DMS79 treated with DMSO at 0.1 percent for 48 hours (cell line): ENCODE results near the gene SF3A2.
"Not testable (repeated sequence)": the region's sequence is repeated elsewhere in the genome, so short reads cannot be mapped to it uniquely, and the experiment has no call there.

Experiments
- DNase-seq: peaks from one replicate; lab custom pipeline; 2025; lab: John Stamatoyannopoulos, UW

The SF3A2 gene, protein sequence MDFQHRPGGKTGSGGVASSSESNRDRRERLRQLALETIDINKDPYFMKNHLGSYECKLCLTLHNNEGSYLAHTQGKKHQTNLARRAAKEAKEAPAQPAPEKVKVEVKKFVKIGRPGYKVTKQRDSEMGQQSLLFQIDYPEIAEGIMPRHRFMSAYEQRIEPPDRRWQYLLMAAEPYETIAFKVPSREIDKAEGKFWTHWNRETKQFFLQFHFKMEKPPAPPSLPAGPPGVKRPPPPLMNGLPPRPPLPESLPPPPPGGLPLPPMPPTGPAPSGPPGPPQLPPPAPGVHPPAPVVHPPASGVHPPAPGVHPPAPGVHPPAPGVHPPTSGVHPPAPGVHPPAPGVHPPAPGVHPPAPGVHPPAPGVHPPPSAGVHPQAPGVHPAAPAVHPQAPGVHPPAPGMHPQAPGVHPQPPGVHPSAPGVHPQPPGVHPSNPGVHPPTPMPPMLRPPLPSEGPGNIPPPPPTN

DNA sequence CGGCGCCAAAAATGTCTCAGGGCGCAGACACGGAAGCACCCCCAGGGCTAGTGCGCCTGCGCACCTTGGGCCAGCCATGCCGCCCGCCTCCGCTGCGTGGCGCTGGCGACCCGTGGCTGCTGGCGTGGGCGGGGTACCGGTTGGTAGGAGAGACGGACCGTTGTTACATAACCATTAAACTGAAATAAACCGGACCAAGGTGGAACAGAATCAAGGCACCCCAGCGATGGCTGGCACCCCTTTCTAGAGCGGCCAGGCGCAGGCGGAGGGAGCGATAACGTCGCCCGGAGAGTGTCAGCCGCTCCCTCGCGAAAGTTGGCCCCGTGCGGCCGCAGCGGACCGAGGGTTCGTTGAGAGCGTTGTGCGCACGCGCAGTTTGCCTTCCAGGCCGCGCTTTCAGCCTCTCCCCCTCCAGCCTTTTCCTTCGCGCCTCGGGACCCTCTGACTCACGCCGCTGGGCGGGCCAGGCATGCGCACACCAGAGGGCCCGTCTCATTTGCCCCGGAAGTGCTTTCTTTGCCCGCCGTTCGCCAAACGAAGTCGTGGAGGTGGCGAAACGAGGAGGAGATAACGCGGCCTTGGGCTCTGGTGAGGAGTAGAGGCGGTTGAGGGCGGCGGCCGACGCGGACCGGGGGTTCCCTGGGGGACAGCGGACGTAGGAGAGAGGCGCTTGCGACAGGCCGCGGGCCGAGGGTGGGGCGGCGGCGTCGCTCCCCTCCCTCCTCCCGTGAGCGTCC, at the start of gene SF3A2, which contains the start of gene PLEKHJ1:
Gene SF3A2 (plus strand): TSS at position 511 of the 737 bp plus-strand sequence. CDS start 6,595 bp downstream, outside the sequence.
Gene PLEKHJ1 (minus strand): TSS at position 16 of the 737 bp plus-strand sequence. CDS start 81 bp downstream, outside the sequence.
- DNase-seq, result peak; percentile 97

DNA sequence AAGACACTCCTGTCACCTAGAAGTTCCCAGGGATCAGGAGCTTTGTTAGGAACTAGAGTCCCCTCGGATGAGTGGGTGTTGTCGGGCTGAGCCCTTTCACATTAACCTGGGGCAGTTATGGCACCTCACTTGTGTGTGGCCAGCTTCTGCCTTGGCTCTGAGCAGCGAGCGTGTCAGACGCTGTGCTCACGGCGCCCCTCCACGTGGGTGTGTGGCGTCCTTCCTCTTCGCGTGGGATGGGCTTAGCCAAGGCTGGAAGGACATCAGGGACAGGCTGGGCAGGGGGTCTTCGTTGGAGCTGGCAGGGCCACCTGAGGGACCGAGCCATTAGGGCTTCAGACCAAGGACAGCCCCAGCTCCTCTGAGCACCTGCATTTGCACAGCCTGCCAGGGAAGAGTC, 49.5 kb upstream of the SF3A2 start:
- no peak for DNase-seq

DNA sequence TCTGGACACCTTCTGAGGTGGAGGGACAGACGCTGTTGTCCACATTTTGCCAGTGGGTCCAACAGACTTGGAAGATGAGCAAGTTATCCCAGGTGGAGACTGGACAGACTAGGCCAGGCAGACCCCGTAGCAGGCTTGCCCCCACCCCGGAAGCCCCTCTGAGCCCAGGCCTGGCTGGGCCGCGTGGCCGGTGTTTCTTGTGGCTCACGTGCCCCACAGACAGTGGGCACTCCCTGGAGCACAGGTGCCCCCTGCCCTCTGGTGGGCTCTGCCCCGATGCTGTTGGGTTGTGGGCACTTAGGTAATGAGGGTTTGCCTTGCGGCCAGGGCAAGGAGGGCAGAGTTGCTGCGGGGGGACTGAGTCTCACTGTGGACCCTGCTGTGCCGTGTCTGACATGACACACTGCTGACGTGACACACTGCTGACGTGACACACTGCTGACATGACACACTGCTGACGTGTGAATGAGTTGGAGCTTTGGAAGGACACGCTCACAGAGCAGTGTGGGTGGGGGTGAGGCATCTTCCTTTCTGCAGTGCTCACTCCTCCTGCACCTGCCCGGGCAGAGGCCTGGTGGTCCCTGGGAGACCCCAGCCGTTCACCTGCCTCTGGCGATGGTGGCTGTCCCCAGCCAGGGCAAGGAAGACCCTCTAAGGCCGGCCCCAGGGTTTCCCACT, 47.8 kb upstream of the SF3A2 start:
- no peak for DNase-seq

DNA sequence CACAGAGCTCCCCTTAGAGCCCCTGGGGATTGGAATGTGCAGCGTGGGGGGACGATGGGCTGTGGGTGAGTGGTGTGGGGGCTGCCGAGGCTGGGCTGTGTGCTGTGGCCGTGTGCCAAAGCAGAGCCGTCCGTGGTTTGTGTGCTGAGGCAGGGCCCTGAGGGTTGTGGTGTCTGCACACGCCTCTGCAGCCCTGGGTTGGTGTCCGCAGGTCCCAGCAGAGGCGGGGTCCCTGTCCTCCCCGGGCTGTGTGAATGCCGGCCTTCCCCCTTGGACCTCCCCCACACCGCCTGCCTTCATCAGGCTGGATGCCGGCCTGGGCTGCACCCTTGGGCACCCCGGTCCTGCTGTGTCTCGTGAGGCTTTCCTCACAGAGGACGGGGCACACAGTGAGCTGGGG, 46.7 kb upstream of the SF3A2 start:
- DNase-seq, result no peak

DNA sequence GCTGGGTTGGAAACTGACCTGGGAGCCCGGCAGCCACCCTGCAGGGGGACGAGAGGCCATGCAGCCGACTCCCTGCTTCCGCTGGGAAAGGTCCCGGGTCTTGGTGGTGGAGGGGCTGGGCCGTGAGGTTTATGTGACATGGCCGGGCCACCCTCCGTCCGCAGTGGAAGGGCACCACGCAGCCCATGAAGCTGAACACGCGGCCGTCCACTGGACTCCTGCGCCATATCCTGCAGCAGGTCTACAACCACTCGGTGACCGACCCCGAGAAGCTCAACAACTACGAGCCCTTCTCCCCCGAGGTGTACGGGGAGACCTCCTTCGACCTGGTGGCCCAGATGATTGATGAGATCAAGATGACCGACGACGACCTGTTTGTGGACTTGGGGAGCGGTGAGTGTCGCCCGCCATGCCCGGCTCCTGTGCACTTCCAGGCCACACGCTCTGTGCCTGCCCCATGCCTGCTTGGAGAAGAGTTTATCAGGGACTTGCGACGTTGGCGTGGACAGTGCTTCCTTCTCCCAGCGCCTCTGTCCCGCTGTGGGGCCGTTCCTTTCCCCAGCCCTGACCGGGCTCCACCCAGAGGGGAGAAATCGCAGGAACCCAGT, 45.7 kb upstream of the SF3A2 start:
- no peak for DNase-seq

DNA sequence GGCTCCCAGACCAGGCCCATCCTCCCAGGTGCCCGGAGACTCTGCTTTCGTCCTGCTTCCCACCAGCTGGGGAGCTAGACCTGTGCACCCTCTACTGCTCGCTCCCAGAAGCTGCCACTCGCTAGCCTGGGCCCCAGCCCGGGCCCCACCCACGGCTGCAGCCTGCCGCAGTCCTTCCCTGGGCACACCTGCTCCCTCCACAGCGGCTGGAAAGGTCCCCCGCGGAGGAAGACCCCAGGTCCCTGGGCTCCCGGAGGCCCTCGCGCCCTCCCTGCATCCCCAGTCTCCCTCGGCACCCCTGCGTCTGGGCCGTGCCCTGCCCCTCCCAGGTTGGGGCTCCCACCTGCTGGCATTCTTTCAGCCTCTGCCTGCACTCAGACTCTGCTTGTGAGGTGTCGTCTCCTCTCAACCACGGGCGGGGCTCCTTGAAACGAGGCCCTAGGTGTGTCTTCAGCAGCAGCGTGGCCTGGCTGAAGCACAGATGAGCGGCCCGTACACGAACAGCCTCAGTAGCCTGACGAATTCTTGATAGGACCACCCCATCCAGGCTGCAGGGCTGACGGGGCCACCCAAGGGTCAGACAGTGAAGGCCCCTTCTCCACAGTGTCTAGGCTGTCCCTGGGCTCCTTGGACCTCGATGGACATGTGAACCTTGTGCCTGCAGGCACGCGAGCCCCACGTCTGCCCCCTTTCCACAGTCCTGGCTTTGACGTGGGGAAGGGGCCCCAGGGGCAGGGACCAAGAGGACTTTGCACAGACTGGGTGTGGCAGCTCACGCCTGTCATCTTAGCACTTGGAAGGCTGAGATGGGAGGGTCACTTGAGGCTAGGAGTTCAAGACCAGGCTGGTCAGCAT, 44.9 kb upstream of the SF3A2 start:
- DNase-seq, result no peak

DNA sequence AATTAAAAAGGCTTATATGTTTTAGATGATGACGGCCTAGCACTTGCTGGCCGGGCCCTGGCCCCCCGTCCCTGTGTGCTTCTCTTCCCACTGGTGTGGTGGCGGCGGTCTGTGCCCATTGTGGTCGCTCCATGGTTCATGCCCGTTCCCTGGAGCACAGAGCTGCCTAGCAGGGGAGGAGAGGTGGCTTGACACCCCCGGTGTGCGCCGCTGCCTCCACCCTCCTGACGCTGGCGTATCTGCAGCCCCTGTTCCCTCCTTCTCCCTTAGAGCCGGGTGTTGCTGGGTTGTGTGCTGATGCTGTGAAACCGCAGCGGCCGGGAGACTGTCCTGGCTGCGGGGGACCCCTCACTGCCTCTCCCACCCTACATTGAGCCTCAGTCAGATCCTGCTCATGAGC, 43.8 kb upstream of the SF3A2 start:
- no peak for DNase-seq

DNA sequence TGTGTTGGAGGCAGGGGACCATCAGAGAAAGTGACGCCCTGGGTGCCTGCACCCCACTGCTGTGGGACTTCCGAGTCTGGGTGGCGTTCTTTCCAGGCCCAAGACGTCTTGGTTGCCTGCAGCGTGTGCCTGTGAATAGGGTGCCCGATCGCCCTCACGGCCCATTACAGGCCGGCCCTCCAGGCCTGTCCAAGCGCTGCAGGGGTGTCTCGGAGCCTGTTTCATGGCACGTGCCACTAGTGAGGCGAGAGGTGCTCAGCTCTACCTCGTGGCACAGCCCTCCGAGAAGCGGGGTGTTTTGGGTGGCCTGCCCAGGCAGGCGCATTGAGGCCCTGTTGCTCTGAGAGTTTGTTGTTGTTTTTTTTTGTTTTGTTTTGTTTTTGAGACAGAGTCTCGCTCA, 42.8 kb upstream of the SF3A2 start:
- DNase-seq, result no peak

DNA sequence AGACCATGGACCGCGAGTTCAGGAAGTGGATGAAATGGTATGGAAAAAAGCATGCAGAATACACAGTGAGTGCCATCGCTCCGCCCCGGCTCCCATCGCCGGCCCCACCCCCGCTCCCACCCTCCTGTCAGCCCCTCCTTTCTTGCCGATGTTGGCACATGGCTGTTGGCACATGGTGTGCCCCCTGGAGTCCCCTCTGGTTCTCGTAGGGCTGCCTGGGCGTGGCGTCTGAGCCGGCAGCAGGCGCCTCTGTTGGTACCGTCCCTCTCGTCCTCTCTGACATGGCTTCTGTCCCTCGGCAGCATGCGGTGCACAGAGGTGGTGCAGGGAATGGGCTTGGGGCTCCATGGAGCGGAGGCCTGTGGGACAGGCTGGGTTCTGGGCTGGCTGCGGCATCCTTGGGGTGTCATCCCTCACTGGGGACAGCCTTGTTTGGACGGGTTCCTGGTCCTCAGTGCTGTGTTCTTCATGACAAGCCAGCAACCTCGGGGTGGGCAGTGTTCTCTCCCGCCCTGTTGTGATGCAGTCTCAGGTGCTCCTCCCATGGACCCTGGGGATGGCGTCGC, 42.0 kb upstream of the SF3A2 start:
- DNase-seq, result no peak

DNA sequence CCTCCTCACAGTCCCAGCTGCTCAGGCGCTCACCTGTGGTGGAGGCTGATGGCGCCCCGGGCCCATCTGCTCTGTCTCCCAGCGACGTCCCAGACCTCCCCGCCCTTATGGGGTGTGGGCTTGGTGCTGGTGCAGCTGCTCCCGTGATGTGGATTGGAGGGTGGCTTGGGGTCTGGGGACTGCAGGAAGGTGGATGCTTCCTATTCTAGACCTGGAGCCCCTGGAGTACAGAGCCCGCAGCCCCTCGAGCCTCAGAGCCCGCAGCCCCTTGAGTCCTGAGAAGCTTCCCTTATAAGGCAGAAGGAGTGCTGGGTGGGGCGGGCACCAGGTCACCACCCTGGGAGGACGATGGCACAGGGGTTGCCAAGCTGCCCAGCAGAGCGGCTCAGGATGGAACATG, 41.3 kb upstream of the SF3A2 start:
- DNase-seq, result no peak

DNA sequence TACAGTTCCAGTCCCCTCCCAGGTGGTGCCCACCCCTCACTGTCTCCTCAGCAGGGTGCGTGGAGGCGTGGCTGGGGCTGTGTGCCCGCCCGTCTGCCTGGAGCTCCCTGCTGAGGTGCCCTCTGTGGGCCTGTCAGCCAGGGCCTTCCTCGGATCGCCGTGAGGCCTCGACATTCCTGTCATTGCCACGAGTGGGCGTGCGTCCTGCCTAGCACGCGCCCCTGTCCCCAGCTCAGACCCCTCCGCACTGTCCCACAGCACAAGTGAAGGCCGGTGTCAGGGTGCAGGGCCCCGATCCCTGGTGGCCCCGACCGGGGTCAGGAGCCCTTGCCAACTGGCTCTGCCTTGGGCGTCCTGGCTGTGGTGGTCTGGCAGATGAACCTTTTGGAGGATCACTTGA, 40.7 kb upstream of the SF3A2 start:
- no peak for DNase-seq

DNA sequence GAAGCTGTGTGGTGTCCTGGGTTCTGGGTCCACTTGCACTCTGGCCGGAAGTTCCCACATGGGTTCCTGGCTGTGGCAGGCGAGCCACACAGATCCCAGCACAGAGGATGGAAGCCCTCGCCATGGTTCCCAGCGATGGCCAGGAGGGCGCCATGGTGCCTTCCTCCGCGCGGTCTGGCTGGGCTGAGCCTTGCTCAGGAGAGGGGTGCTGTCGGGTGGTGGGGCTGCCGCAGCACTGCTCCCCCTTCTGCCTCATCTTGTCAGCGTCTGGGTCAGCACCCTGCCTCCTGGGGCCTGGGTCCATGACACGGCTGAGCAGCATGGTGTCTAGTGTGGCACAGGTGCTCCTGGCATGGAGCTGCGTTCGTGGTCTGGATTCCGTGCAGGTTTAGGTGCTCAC, 39.4 kb upstream of the SF3A2 start:
- no peak for DNase-seq

DNA sequence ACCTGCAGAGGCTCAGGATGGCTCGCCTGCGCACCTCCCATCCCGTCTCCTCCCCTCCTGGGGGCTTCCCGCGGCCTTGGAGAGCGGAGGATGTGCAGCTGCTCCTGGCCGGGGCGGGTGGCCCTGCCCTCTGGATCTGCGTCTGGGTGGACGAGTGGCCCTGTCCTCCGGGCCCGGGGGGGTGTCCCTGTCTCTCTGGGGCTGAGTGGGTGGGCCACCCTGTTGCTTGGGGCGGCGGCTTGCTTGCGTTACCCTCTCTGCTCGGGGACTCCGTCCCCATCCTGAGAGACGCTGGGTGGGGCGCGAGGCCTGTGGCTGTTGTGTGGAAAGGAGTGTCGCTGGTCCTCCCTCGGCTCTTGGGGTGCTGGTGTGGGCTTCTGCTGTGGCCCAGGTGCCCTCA, 38.3 kb upstream of the SF3A2 start:
- no peak for DNase-seq

DNA sequence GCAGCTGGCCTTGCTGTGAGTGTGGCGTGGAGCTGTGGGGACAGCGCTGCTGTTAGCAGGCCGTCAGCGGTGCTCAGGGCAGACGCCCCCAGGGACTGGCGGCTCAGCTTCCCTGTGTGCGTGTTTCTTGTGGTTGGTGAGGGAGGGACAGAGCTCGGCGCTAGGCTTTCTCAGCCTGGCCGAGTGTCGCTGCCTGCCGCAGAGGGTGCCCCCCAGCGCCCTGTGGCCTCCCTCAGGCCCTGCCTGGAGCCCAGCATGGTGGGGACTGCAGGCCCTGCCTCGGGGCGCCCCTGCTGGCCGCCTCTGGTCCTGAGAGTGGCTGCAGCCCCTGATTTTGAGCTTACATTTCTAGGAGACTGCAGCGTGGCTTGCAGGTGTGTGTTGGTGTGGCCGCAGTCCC, 37.4 kb upstream of the SF3A2 start:
- no peak for DNase-seq

DNA sequence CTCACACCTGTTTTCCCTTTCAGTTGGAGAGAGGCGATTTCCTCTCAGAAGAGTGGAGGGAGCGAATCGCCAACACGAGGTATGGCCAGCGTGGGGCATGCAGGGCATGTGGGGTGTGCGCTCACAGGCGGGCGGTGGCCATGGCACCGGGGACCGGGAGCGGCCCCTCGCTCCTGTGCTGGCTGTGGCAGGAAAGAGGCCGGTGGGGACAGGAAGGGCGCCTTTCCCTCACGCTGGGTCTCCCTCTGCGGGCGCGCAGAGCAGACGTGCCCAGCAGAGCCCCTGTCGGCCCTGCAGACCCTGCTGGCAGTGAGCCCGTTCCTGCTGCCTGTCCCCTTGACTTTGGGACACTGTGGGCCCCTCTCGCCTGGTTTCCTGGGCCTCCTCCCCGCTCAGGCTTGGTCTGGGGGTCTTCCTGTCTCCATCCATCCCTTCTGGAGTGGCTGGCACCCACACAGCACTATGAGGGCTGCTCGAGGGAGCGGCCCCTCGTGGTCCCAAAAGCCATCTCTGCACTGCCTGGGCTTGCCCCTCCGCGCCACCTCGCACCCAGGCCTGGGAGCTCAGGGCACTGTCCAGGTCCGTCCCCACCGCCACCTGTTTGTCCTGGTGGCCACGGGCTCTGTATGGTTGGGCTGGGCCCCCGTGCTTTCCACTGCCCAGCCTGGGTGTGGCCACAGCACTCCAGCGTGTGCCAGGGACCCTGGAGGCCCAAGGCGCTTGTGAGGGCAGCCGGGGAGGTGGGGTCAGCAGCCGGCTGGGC, 36.6 kb upstream of the SF3A2 start:
- DNase-seq, result no peak

DNA sequence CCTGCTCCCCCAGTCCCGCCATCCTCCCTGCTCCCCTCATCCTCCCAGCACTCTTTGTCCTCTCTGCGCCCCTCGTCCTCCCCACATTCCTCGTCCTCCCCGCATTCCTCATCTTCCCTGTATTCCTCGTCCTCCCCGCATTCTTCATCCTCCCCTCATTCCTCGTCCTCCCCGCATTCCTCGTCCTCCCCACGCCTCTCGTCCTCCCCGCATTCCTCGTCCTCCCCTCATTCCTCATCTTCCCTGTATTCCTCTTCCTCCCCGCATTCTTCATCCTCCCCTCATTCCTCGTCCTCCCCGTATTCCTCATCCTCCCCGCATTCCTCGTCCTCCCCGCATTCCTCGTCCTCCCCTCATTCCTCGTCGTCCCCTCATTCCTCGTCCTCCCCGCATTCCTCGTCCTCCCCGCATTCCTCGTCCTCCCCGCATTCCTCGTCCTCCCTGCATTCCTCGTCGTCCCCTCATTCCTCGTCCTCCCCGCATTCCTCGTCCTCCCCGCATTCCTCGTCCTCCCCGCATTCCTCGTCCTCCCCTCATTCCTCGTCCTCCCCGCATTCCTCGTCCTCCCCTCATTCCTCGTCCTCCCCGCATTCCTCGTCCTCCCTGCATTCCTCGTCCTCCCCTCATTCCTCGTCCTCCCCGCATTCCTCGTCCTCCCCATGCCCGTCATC, 35.9 kb upstream of the SF3A2 start:
- DNase-seq, result not testable (repeated sequence)

DNA sequence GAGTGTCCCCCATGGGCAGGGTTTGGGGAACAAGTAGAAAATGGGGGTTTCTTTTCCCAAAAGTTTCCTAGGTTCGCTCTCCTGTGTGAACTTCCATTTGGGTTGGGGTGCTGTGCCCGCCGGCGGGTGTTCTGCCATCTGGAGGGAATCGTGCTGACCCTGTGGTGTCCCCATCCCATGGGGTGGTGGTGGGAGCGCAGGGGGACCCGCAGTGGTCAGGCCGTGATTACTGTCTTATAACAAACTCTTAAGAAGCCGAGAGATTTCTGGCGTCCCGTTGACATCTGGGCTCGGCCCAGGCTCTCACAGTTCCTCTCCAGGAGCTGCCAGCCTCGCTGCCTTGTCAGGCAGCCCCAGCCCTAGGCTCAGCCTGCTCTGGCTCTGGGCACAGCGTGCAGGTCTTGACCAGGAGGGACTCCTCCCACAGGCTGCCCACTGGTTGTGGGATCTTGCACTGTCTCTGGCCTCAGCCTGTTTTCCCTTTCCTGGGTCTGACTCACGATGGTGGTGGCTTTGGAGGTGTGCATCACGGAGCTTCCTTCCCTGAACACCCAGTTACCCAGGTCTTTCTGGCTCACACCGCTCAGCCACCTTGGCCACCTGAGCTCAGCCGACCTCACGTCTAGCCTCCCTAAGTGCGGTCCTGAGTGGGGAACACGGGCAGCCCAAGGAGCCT, 35.0 kb upstream of the SF3A2 start:
- no peak for DNase-seq

DNA sequence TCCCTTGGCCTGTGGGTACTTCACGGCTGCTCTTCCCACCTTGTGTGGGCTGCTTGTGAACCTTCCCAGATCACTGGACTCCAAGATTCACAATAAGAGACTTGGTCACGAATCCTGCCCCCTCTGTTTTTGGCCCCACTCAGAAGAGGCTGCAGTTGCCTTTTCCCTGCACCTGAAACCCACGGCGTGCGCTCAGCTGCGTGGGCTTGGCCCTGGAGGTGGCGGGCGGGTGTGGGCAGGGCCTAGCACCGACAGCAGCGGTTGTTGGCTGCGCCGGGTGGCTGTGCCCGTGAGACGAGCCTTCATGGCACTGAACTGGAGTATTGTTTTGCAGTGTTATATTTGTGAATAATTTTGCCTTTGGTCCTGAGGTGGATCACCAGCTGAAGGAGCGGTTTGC, 34.3 kb upstream of the SF3A2 start:
- no peak for DNase-seq

DNA sequence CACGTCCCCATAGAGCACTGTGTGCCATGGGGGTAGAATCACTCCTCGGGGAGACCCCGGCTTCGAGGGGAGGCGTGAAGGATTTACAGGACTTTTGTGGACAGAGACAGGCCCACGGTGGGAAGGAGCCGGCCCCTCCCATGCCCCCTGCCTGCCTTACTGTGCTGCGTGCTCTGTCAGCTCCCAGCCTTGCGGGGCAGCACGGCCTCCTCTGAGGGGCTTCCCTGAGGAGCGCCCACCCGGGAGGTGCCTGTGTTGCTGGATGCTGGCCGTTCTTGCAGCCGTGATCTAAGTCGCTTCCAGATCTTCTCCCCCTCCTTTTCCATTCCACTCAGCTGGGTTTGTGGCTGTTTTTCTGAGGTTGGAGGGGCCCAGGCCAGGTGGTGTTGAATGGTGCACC, 29.6 kb upstream of the SF3A2 start:
- no peak for DNase-seq
